22Rv1 (cell line): ENCODE results near the gene VRK2.

ENCODE experiments used
- CTCF ChIP-seq: fragments of 450-650 bp; IDR thresholded peaks from 2 replicates; pipeline ENCODE4 v1.5.1; 2017; ENCODE audit warnings: mild to moderate bottlenecking
- ZFX ChIP-seq: fragments of 450-650 bp; IDR thresholded peaks from 2 replicates; pipeline ENCODE4 v1.6.1; 2017; ENCODE audit warnings: antibody characterized with exemption, borderline replicate concordance

DNA sequence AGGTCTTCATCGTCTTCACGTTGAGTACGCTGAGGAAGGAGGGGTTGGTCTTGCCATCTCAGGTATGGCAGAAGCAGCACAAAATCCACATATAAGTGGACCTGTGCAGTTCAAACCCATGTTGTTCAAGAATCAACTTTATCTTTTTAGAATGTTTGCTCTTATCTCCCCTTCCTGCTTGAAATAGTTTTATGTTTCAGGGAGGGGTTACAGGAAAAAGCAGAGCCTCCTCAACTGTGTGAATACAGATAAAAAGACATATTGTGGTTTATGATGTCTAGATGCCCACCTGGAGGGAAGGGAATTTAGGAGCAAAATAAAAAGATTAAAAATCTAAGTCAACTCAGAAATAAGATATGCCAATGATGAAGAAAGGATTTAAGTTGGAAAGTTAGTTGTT lies 75.9 kb downstream of the VRK2 start:
- TF ChIP-seq CTCF (no peak), ZFX (no peak)
